SK-N-SH treated with all-trans-retinoic acid at 6 μM for 48 hours (cell line): ENCODE results near the gene GCNT2.

ENCODE experiments used
- ATAC-seq: fragments of 200-7000 bp; cut with Tn5 transposase; 3 replicates; pipeline ENCODE4 v1.9.1; 2020; ENCODE audit warnings: mild to moderate bottlenecking, moderate library complexity
- BACH2 ChIP-seq: fragments of 250-450 bp; sonication (Bioruptor Pico); IDR thresholded peaks from 2 replicates; pipeline ENCODE4 v1.9.0; 2021; ENCODE audit warnings: mild to moderate bottlenecking, borderline replicate concordance
- CSDC2 ChIP-seq: fragments of 250-450 bp; sonication (Bioruptor Pico); IDR thresholded peaks from 2 replicates; pipeline ENCODE4 v1.5.0; 2020; ENCODE audit warnings: mild to moderate bottlenecking, moderate library complexity
- CSRNP3 ChIP-seq: fragments of 250-450 bp; sonication (Bioruptor Pico); IDR thresholded peaks from 2 replicates; pipeline ENCODE4 v1.5.1; 2021; ENCODE audit warnings: mild to moderate bottlenecking, moderate library complexity
- GLIS3 ChIP-seq: fragments of 250-450 bp; sonication (Bioruptor Pico); IDR thresholded peaks from 2 replicates; pipeline ENCODE4 v1.5.0; 2020; ENCODE audit warnings: mild to moderate bottlenecking, moderate library complexity
- ISL1 ChIP-seq: fragments of 250-450 bp; sonication (Bioruptor Pico); IDR thresholded peaks from 2 replicates; pipeline ENCODE4 v2.1.2; 2022; ENCODE audit warnings: mild to moderate bottlenecking, moderate library complexity
- OSR1 ChIP-seq: fragments of 250-450 bp; sonication (Bioruptor Pico); IDR thresholded peaks from 2 replicates; pipeline ENCODE4 v1.8.0; 2022; ENCODE audit warnings: moderate library complexity, mild to moderate bottlenecking, inconsistent platforms
- PATZ1 ChIP-seq: fragments of 250-450 bp; sonication (Bioruptor Pico); IDR thresholded peaks from 2 replicates; pipeline ENCODE4 v1.8.0; 2020; ENCODE audit warnings: mild to moderate bottlenecking, moderate library complexity, borderline replicate concordance
- POU6F1 ChIP-seq: fragments of 250-450 bp; sonication (Bioruptor Pico); IDR thresholded peaks from 2 replicates; pipeline ENCODE4 v1.8.0; 2021; ENCODE audit warnings: low read depth, mild to moderate bottlenecking, moderate library complexity, borderline replicate concordance
- PPARA ChIP-seq: fragments of 250-450 bp; sonication (Bioruptor Pico); IDR thresholded peaks from 2 replicates; pipeline ENCODE4 v1.5.0; 2020; ENCODE audit warnings: mild to moderate bottlenecking, borderline replicate concordance
- RARB ChIP-seq: fragments of 250-450 bp; sonication (Bioruptor Pico); IDR thresholded peaks from 2 replicates; pipeline ENCODE4 v1.8.0; 2021; ENCODE audit warnings: mild to moderate bottlenecking, moderate library complexity
- SNAI2 ChIP-seq: fragments of 250-450 bp; sonication (Bioruptor Pico); IDR thresholded peaks from 2 replicates; pipeline ENCODE4 v1.5.0; 2020; ENCODE audit warnings: mild to moderate bottlenecking, moderate library complexity
- TCF4 ChIP-seq: fragments of 250-450 bp; sonication (Bioruptor Pico); IDR thresholded peaks from 2 replicates; pipeline ENCODE4 v1.8.0; 2021; ENCODE audit warnings: mild to moderate bottlenecking, moderate library complexity, borderline replicate concordance
- TOX ChIP-seq: fragments of 250-450 bp; sonication (Bioruptor Pico); IDR thresholded peaks from 2 replicates; pipeline ENCODE4 v1.8.0; 2021; ENCODE audit warnings: mild to moderate bottlenecking, moderate library complexity, borderline replicate concordance
- TSHZ2 ChIP-seq: fragments of 250-450 bp; sonication (Bioruptor Pico); IDR thresholded peaks from 2 replicates; pipeline ENCODE4 v1.5.0; 2020; ENCODE audit warnings: mild to moderate bottlenecking, moderate library complexity
- ZC3H10 ChIP-seq: fragments of 250-450 bp; sonication (Bioruptor Pico); IDR thresholded peaks from 2 replicates; pipeline ENCODE4 v1.5.1; 2021; ENCODE audit warnings: mild to moderate bottlenecking, moderate library complexity
- ZFP3 ChIP-seq: fragments of 250-450 bp; sonication (Bioruptor Pico); IDR thresholded peaks from 2 replicates; pipeline ENCODE4 v1.5.0; 2020; ENCODE audit warnings: mild to moderate bottlenecking, moderate library complexity
- ZFP30 ChIP-seq: fragments of 450-650 bp; formaldehyde crosslinking; IDR thresholded peaks from 2 replicates; pipeline ENCODE4 v1.5.0; 2022; ENCODE audit warnings: mild to moderate bottlenecking, moderate library complexity
- ZNF565 ChIP-seq: fragments of 450-650 bp; formaldehyde crosslinking; conservative IDR thresholded peaks from 2 replicates; pipeline ENCODE4 v1.5.0; 2020; ENCODE audit warnings: low read depth, mild to moderate bottlenecking, moderate library complexity
- ZNF70 ChIP-seq: fragments of 450-650 bp; formaldehyde crosslinking; IDR thresholded peaks from 2 replicates; pipeline ENCODE4 v1.5.0; 2020; ENCODE audit warnings: mild to moderate bottlenecking, moderate library complexity
- ZNF8 ChIP-seq: fragments of 450-650 bp; formaldehyde crosslinking; IDR thresholded peaks from 2 replicates; pipeline ENCODE4 v1.5.0; 2020; ENCODE audit warnings: mild to moderate bottlenecking, moderate library complexity

The GCNT2 gene

GRCh38 chr6:10582774-10583508 lies 61.8 kb downstream of the GCNT2 start:
- ATAC-seq, result no peak
- TF ChIP-seq GLIS3 (no peak), TCF4 (no peak)
- TF ChIP-seq, all 23 proteins: peak for 0

GRCh38 chr6:10583509-10583901 lies 62.4 kb downstream of the GCNT2 start:
- ATAC-seq, result no peak
- no peak for TF ChIP-seq POU6F1 (CRISPR knock-in tag)
- TF ChIP-seq PATZ1 (CRISPR knock-in tag), result no peak
- TF ChIP-seq GLIS3, result no peak
- TF ChIP-seq CSRNP3, result no peak
- TF ChIP-seq RARB, result no peak
- no peak for TF ChIP-seq ZFP3 (CRISPR knock-in tag)
- TF ChIP-seq OSR1, result no peak
- TF ChIP-seq TCF4, result no peak
- TF ChIP-seq ZNF565 (CRISPR knock-in tag), result no peak
- TF ChIP-seq PPARA (CRISPR knock-in tag), result no peak
- TF ChIP-seq ZNF70 (CRISPR knock-in tag), result no peak
- TF ChIP-seq ZNF8, result no peak
- TF ChIP-seq TOX (CRISPR knock-in tag), result no peak
- TF ChIP-seq ISL1 (CRISPR knock-in tag), result no peak
- TF ChIP-seq SNAI2, result no peak
- TF ChIP-seq BACH2 (CRISPR knock-in tag), result no peak
- no peak for TF ChIP-seq TSHZ2 (CRISPR knock-in tag)
- TF ChIP-seq ZC3H10 (CRISPR knock-in tag), result no peak
- no peak for TF ChIP-seq CSDC2 (CRISPR knock-in tag)
- TF ChIP-seq ZFP30, result no peak

GRCh38 chr6:10584607-10585006 lies 63.5 kb downstream of the GCNT2 start:
- no peak for ATAC-seq
- no peak for TF ChIP-seq ISL1 (CRISPR knock-in tag)
- no peak for TF ChIP-seq ZFP3 (CRISPR knock-in tag)

GRCh38 chr6:10585209-10585845 lies 64.2 kb downstream of the GCNT2 start:
- ATAC-seq, result no peak
- TF ChIP-seq SNAI2 (no peak), POU6F1 (CRISPR knock-in tag) (no peak), OSR1 (no peak), ZNF565 (CRISPR knock-in tag) (no peak)
